SH-SY5Y (cell line): ENCODE results near the gene C7orf57.

Experiments used
- GATA2 ChIP-seq: IDR thresholded peaks from 2 replicates; pipeline ENCODE4 v1.6.1; 2011; ENCODE audit warnings: mild to moderate bottlenecking, low read depth, low read length
- GATA3 ChIP-seq: IDR thresholded peaks from 2 replicates; pipeline ENCODE4 v1.6.1; 2011; ENCODE audit warnings: low read depth, mild to moderate bottlenecking, low read length, moderate library complexity

- no peak for TF ChIP-seq GATA2
- no peak for TF ChIP-seq GATA3
Observed at GRCh38 chr7:48042216-48042615, 6.9 kb downstream of the C7orf57 start.
